NCI-H1105 (cell line): ENCODE results near the gene MON2.
"Not testable (repeated sequence)": the region's sequence is repeated elsewhere in the genome, so short reads cannot be mapped to it uniquely, and the experiment has no call there.

Source experiments
- DNase-seq: peaks from one replicate; lab custom pipeline; 2025; lab: John Stamatoyannopoulos, UW

Gene MON2

DNA sequence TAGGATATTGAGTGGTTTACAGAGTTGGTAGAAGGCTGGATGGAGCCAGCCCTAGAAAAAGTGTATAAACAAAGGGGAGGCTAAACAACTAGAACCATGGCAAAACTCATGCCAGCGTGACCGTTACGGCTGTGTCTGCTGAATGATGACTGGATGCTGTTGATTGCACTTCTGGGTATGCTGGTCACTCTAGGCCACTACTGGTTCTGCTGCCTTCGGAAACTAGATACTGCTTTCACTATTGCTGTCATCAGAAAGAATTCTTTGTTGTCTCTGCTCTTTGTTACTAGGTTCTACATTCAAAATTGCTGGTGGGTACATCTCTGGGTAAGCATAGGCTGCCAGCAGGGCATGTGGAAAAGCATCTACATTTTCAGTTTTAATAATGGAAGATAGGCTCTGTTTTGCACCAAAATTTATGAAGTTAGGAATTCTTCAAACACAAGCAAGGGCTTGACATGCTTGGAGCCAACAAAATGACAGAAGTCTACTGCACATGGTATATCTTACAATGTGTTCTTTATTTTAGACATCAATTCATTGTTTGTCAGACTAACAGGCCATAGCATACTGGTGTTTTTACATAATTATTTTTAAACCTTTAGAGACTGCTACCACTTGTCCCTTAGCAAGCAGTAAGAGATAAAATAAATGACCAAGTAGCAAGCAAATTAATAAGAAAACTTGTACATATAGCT, 15.4 kb downstream of the MON2 start:
- DNase-seq = no peak

DNA sequence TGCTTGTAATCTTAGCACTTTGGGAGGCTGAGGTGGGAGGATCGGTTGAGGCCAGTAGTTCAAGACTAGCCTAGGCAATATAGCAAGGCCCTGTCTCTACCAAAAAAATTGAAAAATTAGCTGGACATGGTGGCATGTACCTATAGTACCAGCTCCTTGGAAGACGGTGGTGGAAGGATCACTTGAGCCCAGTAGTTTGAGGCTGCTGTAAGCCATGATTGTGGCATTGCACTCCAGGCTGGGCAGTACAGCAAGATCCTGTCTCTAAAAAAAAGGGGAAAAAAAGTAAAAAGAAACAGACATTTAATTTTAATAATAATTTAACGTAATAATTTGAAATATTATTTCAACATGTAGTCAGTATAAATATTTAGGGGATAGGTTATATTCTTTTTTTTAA, 16.1 kb downstream of the MON2 start:
- no peak for DNase-seq

GRCh38 chr12:62484233-62484632, 17.6 kb downstream of the MON2 start:
- DNase-seq = no peak

- no peak for DNase-seq
These were observed 39.2 kb downstream of the MON2 start for GRCh38 chr12:62505786-62506185.

DNA sequence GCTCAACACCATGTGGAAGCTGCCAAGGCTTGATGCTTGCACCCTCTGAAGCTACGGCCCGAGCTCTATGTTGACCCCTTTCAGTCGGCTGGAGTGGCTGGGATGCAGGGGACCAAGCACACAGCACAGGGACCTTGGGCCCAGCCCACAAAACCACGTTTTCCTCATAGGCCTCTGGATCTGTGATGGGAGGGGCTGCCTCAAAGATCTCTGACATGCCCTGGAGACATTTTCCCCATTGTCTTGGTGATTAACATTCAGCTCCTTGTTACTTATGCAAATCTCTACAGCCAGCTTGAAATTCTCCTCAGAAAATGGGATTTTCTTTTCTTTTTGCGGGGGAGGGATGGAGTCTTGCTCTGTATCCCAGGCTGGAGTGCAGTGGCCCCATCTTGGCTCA, 46.3 kb downstream of the MON2 start:
- no peak for DNase-seq

- not testable (repeated sequence) for DNase-seq
These were observed 47.5 kb downstream of the MON2 start for GRCh38 chr12:62514080-62514479.

DNA sequence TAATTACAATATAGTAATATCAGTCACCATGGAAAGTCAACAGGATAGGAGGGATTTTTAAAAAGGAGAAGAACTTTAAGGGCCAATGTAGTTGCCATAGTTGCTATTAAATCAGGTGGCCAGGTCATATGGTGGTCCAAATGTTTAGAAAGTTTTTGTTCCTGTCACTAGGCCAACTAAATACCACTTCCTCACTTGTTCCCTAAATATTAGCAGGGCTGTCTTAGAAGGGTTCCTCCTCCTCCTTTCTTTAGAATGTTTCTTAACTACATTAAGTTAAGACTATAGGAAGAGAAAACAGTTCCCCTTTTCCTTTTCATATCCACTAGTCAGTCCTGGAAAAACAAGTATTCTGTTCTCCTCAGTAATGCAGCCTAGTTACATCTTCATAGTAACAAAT, 50.3 kb downstream of the MON2 start:
- DNase-seq = no peak

GRCh38 chr12:62517887-62518286, 51.3 kb downstream of the MON2 start:
- DNase-seq = no peak

- peak; percentile 45 for DNase-seq
These were observed 52.4 kb downstream of the MON2 start for GRCh38 chr12:62519043-62519442.

DNA sequence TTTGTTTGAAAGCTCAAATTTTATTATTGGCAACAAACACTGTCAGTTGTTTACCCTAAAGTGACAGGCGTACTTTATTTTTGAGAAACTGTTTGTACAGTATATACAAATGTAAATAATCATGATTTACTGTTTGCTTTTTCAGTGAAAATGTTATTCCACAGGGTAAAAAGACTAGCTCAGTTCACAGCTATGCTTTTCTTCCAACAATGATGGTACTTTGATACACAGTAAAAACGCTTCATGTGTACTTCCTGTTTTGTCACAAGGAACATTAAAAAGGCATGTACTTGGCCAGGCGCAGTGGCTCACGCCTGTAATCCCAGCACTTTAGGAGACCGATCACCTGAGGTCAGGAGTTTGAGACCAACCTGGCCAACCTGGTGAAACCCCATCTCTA, 53.7 kb downstream of the MON2 start:
- no peak for DNase-seq

DNA sequence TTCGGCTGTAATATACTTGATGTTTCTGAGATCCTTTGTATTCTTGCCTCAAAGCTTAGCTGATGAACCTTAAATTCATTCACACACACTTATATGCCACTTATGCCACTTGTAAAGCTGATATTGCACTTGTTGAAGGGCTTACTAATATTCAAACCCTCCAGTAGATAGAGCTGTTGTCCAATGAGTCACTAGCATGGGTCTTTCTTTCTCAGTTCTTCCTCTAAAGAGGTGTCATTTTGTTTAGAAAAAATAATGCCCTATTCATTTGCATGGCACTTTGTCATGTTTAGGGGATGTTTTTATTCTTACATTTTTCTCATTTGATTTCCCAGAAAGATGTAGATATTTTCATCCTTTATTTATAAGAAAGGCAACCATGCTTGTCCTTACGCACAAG, 56.4 kb downstream of the MON2 start:
- no peak for DNase-seq

GRCh38 chr12:62523619-62524018, 57.0 kb downstream of the MON2 start:
- no peak for DNase-seq

GRCh38 chr12:62525271-62525670, 58.6 kb downstream of the MON2 start:
- DNase-seq = no peak

- DNase-seq = no peak
These were observed 64.0 kb downstream of the MON2 start for GRCh38 chr12:62530596-62530995.

DNA sequence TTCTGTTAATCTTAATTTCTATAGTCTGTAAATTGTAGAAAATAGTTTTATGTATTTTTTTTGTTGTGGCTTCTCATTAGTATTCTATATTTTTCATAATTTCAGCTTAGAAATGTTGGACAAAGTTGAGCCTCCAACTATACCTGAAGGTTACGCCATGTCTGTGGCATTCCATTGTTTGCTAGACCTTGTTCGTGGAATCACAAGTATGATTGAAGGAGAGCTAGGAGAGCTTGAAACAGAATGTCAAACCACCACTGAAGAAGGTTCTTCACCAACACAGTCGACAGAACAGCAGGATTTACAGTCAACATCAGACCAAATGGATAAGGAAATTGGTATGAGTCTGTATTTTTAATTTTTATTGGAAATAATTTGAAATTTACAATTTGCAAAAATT, 65.7 kb downstream of the MON2 start:
- no peak for DNase-seq

- no peak for DNase-seq
These were observed 66.6 kb downstream of the MON2 start for GRCh38 chr12:62533087-62533754.

DNA sequence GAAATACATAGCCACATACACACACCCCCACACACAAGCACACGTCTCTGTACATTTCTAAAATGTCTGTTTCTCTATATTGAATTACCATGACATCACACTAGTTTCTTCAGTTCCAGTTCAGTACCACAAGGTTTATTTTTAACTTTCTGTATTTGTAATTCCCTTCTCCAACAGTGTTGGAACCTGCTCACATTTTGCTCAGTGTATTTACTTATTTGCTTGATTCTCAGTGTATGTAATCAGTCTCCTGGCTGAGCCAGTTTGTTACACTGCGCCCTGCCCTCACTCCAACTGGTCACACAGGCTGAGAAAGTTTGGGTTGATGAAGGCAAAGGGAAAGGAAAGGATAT, 67.1 kb downstream of the MON2 start:
- no peak for DNase-seq

DNA sequence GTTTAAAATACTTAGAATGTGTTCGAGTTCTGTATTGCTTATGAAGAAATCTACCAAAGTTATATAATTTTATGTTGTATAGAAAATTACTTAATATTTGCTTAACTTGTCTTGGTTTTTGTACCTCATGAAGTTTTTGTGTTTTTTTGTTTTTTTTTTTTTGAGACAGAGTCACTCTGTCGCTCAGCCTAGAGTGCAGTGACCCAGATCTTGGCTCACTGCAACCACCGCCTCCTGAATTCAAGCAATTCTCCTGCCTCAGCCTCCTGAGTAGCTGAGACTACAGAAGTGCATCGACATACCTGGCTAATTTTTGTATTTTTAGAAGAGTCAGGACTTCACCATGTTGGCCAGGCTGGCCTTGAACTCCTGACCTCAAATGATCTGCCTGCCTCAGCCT, 69.9 kb downstream of the MON2 start:
- no peak for DNase-seq

- DNase-seq = no peak
These were observed 70.9 kb downstream of the MON2 start for GRCh38 chr12:62537551-62537950.

DNA sequence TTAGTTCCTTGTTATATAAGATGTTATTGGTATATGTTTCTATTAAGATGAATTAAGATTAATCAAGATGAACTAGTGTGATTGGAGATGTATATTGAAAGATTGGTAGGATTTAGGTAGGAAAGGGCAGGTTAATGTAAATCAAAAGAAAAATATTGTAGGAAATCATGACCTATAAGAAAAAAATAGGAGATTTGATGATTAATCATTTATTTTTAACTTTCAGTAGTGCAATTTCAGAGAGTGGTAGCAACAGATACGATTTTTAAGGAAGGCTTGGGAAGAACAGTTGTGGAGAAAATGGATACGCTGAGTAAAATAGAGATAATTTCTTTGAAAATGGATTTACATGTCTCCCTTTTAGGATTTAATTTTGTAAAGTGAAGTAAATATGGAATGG, 73.7 kb downstream of the MON2 start:
- DNase-seq = no peak

DNA sequence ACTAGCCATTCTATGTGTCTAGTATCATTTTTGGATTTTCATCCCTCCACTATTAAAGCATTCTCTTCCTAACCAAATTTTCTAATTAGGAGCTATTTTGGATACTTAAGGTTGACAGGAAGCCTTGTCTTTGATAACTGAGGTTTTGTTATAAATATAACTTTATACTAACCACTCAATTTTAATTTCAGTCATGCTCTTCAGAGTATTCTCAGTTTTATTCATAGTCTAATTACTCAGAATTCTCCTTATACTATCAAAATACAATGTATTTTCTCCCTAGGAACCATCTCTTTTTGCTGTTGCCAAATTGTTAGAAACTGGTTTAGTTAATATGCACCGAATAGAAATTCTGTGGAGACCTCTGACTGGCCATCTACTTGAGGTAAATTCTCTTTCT, 76.2 kb downstream of the MON2 start:
- no peak for DNase-seq

DNA sequence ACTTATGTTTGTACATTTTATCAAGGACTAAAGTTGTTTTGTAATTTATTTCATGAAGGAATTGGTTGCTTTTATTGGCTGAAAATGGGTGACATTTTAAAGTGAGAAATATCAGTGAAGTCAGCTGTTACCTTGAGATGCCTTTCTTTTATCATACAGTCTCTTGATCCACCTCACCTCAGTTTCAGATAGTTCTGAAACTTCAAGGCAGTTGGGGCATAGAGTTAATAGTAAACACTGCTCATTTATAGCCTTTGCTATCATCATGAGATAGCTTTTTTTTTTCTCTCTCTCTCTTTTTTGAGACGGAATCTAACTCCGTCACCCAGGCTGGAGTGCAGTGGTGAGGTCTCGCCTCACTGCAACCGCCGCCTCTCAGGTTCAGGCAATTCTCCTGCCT, 76.7 kb downstream of the MON2 start:
- no peak for DNase-seq

DNA sequence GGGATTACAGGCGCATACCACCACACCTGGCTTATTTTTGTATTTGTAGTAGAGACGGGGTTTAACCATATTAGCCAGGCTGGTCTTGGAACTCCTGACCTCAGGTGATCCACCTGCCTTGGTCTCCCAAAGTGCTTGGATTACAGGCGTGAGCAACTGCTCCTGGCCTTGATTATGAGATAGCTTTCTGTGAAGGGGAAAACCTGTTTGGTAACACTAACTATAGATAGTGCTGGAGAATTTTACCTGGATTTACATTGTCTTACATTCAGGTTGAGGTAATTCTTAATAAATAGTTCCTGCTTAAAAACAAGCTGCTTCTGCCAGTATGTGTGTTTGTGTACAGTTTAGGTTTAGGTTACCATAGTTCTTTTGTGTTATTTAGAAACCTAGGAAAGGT, 77.1 kb downstream of the MON2 start:
- no peak for DNase-seq

GRCh38 chr12:62552906-62553556, 86.4 kb downstream of the MON2 start:
- DNase-seq = no peak
